ENCODE results near the gene ARHGAP1.

Gene ARHGAP1

DNA sequence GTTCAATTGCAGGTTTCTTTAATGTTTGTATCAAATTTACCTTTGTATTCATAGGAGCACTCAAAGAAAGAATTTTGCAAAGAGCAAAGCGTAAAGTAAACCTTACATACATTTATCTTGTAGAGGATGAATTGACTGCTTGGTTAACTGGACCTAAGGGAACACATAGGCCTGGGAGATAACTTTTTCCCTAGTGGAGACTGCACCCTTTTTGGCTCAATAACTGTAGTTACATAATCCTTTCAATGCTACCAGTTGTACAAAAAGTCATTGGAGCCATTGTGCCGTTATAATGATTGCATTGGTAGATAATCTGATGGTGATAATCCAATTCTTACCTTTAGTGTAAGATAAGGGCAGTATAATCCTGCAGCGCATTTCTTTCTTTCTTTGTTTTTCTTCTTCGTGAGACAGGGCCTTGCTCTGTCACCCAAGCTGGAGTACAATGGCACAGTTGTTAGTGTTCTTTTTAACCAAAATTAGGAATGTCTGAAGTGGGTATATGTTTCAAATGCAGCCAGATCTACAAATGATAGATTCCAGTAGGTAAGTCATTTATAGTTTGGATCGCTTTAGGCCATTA is 64.8 kb downstream of the ARHGAP1 start:
- FAIRE-seq: no peak

DNA sequence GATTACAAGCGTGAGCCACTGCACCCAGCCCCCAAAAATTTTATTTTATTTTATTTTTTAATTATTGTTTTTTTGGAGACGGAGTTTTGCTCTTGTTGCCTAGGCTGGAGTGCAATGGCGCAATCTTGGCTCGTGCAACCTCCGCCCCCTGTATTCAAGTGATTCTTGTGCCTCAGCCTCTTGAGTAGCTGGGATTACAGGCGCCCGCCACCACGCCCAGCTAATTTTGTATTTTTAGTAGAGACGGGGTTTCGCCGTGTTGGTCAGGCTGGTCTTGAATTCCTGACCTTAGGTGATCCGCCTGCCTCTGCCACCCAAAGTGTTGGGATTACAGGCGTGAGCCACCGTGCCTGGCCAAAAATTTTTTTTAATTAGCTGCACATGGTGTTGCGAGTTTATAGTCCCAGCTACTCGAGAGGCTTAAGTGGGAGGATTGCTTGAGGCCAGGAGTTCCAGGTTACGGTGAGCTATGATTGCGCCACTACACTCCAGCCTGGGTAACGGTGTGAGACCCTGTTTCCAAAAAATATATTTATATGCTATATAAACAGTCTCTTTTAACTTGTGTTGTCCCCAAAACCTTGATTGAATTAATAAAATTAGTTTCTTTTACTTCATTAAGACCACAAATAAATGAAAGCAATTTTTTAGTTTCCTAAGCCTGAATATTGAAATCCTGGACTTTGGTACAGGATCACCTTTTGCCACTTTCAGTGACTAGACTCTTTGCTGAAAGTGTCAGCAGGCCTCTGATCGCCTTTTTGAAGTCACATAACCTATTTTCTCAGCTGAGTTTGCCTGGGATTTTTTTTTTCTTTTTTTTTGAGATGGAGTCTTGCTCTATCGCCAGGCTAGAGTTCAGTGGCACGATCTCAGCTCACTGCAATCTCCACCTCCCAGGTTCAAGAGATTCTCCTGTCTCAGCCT is 66.9 kb downstream of the ARHGAP1 start:
- no peak for FAIRE-seq

DNA sequence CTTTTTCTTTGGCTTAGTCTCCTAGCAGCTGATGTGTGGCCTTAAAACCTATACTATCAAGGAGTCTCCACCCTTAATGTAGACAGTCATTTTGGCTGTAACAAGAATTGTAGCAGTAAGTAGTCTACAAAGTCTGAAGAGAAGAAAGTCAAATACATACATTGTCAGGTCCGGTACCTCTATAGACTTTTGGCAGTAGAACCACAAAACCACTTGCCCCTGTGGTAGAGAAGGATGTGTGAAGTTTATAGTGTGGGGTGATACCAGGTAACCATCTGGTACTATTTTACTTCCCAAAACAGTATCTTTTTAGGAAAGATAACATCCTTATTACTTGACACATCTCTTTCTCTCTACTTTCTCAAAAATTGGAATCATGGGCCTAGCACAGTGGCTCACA is 67.9 kb downstream of the ARHGAP1 start:
- FAIRE-seq: no peak

DNA sequence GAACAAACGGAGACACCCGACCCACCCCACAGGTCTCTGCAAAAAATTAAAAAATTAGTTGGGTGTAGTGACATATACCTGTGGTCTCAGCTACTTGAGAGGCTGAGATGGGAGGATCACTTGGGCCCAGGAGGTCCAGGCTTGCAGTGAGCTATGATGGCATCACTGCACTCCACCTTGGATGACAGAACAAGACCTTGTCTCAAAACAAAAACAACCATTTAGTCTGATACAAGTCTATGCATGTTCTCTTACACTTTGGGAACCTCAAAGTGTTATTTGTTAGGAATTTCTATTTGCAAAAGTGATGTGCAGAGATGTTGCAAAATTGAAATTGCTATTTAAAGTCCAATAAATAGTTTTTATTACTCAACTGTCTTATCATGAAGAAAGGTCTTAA is 68.7 kb downstream of the ARHGAP1 start:
- no peak for FAIRE-seq

DNA sequence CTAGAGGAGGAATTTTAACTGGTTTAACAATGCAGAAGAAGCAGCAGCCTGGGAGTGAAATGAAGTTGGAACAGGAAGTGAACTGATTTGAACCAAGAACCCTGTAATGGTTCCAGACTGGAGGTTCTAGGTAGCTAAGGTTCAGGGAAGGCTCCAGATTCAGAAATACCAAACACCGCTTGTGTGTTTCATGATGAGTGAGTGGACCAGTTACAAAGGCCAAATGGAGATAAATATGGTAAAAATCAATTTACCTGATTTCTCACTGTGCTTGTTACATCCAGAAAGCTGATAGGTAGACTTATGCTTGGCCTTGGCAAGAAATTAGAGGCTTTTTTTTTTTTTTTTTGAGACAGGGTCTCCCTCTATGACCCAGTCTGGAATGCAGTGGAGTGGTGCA is 70.2 kb downstream of the ARHGAP1 start:
- no peak for FAIRE-seq

DNA sequence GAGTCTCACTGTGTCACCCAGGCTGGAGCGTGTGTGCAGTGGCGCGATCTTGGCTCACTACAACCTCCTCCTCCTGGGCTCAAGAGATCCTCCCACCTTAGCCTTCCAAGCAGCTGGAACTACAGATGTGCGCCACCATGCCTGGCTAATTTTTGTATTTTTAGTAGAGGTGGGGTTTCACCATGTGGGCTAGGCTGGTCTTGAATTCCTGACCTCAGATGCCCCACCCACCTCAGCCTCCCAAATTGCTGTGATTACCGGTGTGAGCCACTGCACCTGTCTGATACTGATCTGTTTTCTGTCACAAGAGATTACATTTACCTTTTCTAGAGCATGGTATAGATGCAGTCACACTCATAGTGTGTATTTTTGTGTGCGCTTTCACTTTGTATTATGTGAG is 71.5 kb downstream of the ARHGAP1 start:
- FAIRE-seq: no peak

Measured in G401.6 (cell line).